Lung microvascular endothelial cell (primary cell): ENCODE measurements around the gene MEGF6. TPM values are rescaled to one million over a fixed set of nuclear protein-coding genes. Genes with fewer than 3 reads are reported as not detected.

Source experiments
- DNase-seq, 2 donors: peaks; one replicate each; pipeline versions ENCODE4 v3.0.0 to v3.0.0-alpha.2; 2010; ENCODE audit warnings: low read depth in 2 of 2
- total RNA-seq: library from RNA; depleted of rRNA; stranded (reverse); fragments of >200 nt; gene quantifications from 2 replicates; pipeline ENCODE4 v1.2.1, GENCODE V29; 2014

Gene MEGF6
- total RNA-seq, 1 donor from 2014 or later, result 212 TPM

DNA sequence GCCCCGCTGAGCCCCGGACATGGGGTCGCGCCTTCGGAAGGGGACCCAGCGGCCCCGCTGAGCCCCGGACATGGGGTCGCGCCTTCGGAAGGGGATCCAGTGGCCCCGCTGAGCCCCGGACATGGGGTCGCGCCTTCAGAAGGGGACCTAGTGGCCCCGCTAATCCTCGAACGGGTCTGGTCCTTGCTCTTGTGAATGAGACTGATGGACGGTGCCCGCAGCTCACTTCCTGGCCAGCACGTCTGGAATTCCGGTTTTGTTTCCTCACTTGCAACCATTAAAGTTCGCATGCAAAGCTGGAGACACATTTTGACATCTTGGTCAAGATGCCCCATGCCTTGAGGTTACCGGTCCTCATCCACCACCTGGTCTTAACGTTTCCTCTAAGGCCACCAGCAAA lies 33.0 kb upstream of the MEGF6 start:
- no peak for DNase-seq

DNA sequence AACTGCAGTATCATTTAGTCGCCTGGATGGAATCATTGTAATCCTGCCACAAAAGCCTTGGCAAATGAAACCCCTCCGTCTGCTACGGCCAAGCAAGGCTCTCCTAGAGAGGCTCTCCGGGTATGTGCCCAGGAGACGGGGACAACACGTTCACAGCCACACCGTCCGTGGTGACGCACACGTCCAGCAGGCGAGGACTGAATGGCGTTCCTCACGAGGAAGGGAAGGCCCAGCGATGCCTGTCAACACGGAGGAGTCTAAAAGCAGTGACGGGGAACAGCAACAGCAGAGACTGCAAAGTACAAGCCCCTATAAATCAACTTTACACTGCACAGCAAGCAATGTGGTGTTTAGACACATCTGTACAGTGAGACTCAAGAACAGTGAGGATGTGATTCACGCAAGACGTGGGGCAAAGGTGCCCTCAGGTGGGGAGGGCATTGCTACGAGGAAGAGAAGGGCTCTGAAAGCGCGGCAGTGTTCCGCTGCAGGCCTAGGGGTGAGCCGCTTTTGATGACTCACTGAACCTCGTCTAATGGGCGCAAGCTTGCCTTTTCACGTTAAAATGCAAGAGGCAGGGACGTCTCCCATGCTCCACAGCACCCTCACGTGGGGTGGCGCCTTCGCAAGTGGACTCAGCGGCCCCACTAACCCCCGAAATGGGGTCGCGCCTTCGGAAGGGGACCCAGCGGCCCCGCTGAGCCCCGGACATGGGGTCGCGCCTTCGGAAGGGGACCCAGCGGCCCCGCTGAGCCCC lies 31.8 kb upstream of the MEGF6 start:
- DNase-seq, result no peak

DNA sequence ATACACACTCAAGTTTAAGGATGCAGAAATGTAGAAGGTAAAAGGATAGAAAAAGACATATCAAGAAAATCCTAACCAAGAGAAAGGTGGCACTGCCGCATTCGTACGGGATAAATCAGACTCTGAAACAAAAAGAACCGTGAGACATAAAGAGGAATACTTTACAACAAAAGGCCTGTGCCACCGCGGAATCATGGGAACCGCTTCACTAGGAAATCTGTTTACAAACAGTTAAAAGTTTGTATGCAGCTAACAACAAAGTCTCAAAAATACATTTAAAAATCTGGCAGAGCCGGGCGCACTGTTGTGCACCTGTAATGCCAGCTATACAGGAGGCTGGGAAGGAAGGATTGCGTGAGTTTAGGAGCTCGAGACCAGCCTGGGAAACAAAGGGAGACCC lies 30.5 kb upstream of the MEGF6 start:
- no peak for DNase-seq

DNA sequence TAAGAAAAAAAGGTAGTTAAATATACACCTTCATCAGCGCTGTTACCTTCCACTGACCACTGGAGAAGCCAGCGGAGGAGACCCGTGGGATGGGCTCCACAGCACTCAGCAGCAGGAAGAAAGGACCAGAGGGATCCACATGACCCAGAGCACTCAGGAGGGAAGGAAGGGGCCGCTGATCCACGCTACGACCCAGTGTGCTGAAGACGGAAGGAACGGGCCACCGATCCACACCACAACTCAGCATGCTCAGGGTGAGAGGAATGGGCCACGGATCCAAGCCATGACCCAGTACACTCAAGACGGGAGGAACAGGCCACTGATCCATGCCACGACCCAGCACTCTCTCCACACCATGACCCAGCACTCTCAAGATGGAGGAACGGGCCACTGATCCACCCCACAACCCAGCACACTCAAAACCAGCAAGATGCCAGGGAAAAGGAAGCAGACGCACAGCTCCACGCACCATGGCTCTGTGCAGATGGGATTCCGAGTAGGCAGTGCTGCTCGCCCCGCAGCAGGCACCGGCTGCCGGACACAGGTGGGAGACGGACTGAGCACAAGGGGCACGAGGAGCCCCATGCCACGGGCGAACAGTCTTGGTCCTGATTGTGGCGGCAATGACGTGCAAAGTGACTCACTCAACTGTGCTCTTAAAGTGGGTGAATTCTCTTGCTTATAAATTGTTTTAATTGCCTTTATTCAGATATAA lies 29.9 kb upstream of the MEGF6 start:
- no peak for DNase-seq

DNA sequence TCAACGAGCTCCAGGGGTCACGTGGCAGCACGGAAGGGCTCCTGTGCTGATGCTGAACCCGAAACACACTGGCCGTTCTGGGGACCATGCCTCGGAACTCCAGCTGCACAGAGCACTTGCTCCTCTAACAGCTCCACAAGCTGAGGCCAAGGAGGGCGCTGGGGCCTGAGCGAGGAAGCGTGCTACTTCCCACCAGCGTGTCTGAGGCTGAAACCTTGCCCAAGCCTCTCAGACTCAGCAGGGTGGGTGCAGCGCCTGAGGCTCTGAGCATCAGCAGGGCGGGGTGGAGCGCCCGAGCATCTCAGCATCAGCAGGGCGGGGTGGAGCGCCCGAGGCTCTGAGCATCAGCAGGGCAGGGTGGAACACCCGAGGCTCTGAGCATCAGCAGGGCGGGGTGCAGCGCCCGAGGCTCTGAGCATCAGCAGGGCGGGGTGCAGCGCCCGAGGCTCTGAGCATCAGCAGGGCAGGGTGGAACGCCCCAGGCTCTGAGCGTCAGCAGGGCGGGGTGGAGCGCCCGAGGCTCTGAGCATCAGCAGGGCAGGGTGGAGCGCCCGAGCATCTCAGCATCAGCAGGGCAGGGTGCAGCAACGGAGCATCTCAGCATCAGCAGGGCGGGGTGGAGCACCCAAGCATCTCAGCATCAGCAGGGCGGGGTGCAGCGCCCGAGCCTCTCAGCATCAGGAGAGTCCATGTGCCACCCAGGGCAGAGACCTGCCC lies 29.0 kb upstream of the MEGF6 start:
- no peak for DNase-seq

DNA sequence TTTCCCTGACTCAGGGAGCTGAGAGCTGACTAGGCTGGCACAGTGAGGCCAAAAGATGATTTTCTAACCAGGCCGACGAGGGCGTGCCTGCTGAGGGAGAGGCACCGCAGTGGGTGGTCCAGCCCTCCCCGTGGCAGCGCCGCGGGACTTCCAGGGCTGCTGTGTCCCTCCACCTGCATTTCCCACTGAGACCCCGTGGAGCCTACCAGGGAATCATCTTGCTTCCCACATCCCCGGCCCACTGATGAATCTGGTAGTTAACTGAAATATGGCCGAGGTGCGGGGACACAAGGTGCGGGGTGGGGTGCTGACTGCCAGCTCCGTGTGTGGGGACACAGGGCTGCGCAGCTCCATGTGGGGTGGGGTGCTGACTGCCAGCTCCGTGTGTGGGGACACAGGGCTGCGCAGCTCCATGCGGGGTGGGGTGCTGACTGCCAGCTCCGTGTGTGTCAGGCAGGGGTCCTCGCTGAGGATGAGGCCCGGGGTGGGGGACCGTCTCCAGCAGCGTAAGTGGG lies 28.1 kb upstream of the MEGF6 start:
- no peak for DNase-seq

DNA sequence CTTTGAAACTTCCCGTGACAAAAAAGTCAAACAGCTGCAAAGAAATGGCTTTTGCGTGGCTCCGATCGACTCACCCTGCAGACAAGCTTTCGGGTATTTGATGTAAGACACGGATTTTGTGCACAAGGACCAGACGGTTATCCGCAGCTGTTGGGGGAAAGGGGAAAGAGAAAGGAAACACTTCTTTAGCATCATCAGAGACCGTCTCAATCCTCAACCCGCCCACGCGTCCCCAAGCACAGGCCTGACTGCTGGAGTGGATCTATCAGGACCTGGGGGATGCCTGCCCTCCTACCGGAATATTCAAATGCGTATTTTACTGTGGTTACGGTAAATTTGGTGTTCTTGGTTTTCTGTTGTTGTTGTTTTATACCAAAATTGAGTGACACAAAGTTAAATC lies 27.4 kb upstream of the MEGF6 start:
- no peak for DNase-seq

DNA sequence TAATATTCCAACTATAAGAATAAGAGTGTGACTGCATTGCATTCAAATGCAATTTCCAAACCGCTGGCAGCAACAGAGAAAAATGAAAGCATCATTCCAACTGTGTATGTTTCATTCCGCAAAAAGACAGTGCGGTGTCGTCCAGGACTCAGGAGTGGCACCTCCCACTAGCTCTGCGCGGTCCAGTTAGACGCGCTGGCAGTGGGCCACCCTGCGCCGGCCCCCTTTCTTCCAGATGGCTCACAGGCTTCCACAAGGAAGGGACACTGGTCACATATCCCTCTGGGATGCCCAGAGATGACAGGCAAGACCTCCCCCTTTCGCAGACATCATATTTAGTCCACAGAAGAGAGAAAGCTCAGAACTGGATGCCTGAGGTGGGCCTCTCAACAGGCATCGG lies 26.7 kb upstream of the MEGF6 start:
- DNase-seq, result no peak

DNA sequence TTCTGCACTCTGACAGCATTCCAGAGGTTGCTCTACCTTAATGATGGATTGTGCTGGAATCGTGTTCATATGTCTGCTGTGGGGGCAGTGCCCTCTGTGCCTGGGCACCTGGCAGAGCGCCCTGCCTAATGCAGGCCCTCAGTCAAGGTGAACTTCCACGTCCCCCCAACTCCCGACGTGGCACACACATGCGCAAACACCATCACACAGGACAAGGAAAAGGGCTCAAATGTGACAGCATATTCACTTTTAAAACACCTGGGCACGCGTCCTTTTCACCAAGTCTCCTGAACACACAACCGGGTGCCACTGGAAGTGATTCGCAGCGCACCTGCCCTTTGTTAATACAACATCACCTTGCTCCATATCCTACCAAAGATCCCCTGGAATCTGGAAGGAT lies 25.2 kb upstream of the MEGF6 start:
- no peak for DNase-seq

DNA sequence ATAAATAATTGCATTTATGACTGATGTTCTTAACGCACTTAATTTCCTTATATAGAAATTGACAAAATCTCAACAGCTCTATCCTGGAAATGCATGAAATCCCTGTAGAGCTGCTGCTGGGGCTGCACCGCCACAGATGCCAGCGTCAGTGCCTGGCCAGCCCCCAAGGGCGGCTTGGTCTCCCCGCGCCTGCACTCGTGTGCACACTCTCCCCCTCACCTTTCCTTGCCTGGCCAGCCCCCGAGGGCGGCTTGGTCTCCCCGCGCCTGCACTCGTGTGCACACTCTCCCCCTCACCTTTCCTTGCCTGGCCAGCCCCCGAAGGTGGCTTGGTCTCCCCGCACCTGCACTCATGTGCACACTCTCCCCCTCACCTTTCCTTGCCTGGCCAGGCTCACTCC lies 24.8 kb upstream of the MEGF6 start:
- no peak for DNase-seq

DNA sequence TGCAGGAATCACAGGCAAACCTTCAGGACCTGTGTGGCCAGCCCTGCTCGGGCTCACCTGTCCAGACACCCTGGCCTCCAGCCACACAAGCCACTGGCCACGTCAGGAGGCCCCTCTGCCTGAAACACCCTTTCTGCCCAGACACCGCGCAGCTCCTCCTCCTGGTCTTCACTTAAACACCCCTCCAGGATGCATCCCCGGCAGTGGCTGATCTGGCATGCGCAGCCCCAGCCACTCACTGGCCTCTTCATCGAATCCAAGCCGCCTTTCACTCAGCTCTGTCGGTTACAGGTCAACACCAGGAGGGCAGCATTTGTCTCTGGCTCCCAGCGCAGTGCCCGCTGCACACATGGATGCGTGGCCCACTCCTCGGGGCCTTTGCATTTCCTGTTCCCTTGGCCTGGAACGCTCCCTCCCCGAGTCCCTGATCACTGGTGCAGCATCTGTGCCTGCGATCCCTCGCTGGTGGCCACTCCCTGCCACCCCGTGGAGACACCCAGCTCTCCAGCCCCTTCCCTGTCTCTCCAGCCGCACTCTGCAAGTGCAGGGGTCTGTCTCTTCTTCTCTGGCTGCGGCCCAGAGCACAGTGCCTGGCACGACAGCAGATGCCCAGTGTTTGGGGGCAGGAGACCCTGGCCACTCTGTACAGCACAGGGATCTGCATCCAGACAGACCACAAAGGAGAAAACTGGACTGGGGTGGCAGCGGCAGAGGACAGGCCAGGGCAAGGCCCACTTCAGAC lies 22.9 kb upstream of the MEGF6 start:
- DNase-seq, result no peak

DNA sequence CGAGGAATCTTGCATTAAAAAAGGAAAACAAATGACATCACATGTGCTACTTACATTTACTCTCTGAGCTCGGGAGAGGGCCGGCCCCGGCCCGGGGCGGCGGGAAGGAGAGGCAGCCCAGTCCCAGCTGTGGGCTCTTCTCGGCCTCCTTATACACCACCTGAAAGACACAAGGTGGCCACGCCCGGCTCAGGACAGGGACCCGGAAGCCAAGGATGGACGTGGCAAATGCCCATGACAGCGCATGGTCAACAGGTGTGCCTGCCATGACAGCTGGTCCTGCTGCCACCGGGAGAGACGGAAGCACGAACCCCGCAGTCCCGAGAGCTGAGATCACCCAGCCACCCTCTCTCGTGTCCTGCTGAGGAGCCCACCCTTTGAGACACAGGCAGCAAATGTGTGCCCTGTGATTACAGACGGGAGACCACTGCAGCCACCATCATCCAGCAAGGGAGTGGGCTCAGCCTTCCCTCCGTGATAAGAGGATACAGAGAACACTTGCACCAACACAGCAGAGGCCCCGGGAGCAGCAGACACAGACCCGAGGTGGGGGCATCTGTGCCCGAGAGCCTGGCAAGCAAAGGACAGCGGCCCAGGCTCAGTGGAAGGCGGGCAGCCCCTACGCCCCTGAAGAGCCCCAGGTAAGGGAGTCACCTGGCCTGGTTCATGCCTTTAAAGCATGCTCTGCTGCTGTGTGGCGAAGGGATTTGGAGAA lies 22.2 kb upstream of the MEGF6 start:
- DNase-seq, result no peak

DNA sequence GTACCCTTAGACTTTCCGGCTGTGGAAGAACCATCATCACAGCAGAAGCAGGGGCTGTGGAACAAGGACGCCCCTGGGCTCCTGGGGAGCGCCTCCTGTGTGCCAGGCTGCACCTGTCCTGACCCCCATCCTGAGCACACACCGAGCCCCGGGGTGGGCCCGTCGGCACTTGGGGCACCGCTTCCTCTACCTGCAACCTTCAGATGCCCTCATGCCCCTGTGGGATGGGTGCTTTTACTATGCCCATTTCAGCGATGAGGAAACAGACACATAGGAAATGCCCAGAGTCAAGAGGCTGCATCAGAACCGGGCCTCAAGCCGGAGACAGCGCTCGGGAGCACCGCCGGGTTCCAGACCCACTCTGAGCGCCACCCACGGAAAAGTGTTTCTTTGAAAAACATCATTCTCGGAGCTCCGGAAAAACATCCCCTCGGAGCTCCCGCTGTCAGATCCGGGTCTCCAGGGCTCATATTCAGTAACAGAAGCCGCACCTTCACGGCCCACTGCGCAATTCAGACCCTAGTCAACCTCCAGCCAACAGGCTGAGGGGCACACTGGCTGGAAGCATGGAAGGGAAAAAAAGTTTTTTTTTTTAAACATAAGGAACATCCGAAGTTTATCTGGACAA lies 21.5 kb upstream of the MEGF6 start:
- DNase-seq, result no peak

DNA sequence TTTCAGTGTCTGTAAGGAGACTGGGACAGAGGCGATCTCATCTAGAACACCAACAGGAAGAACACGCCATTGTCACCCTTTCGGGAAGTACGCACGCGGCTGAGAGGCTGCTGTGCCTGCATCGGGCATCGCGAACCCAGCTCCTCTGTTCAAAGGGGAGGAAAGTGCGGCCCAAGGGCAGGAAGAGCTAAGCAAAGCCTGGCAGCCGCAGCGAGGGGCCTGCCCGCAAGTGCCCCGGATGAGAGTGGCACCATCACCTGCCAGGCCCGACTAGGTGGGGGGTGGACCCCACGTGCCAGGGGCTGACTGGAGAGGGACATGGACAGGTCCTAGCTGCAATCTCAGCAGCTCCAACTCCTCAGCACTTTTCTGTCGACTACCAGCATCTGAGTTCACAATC lies 21.0 kb upstream of the MEGF6 start:
- DNase-seq, result no peak

DNA sequence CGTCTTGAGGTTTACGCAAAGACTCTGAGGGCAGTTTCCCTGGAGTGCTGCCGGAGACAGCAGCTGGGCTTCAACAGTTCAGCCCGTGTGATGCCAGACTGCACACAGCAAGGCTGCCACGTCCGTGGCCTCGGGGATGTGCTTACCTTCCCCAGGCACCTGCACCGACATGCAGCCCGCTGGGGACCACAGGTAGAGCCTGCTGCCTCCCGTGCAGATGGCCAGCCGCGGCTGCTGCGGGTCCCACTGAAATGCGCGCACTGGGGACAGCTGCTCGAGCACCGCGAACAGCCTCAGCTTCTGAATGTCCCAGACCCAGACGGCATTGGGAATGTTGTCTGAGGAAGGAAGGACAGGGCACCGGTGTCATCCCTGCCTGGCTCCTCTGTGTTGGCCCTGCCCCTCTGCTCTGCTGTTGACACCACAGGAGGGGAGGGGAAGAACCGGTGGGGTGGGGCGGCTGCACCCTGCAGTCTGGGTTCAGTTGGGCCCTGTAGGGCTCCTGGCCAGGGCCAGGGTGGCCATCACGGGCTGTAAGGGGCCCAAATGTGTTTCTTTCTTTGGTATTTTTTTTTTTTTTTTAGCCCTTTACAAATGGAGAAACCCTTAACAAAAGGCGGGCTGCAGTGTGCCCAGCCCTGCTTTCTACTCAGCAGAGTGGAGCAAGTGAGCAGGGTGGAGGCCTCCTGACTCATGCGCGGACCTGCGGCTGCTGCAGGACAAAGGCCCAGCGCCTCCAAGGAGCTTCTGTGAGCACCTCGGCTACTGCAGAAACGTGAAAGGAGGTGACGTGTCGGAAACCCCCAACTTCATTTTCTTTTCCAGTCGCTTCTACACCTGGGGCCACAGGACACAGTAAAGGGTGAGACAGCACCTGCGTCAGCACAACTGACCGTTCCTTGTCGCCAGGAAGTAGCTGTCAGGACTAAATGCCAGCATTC lies 20.3 kb upstream of the MEGF6 start:
- DNase-seq, result no peak

DNA sequence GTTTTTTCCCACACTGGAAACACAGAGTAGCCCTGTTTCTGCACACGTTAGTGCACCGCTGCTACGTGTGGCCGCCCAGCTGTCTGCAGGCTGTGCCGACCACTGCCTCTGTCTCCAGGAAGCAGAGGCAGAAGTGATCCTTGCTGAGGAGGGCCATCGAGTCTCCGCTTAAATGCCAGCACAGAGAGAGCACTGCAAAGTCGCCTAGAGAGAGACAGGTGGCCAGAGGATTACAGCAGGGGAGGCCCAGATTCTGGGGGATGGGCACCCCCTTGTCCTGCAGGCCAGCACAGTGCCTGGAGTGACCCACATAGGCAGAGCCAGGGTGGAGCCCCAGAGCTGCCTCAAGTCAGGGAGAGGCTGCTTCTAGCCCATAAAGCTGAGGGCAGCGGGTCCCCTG lies 19.6 kb upstream of the MEGF6 start:
- DNase-seq, result no peak

DNA sequence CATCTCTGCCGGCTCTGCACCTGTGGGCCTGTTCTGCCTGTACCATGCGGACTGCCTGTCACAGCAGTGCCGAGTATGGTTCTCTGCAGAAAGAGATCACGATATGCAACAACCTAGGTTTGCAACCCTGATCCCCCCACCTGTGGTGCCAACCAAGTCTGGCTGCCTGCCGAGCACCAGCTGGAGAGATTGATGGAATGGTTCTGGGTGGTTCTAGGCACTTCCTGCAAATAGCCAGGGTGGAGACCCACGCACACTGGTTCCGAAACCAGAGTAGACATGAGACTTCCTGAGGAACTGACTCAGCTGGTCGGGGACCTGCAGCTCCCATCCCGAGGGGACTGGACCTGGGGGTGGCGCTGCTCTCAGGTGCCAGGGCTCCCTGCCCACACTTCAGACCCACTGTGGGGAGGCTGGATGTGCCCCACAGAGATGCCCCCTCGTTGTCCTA lies 18.9 kb upstream of the MEGF6 start:
- peak; percentile 28 to 44 for DNase-seq

DNA sequence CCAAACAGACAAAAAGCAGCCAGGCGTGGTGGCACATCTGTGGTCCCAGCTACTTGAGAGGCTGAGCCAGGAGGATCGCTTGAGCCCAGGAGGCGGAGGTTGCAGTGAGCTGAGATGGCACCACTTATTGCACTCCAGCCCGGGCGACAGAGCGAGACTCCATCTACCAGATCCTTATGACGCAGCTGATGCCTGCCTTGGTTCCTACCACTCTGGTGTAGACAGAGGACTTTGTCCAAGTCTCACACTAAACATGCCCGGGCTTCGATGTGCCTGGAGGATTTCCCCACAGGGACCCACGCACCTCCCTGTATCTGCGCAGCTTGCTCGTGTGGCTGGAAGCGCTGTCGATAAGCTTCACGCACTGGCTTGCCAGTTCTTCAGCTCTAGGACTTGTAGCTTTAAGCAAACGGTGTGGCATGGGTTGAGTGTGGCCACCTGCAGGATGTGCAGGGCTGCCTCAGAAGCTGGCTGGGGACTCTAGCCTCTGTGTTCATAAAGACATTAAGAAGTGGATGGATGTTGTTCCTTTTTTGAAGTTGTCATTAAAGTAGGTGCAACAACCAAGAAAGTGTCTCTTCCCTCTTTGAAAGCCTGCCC lies 18.4 kb upstream of the MEGF6 start:
- no peak for DNase-seq

DNA sequence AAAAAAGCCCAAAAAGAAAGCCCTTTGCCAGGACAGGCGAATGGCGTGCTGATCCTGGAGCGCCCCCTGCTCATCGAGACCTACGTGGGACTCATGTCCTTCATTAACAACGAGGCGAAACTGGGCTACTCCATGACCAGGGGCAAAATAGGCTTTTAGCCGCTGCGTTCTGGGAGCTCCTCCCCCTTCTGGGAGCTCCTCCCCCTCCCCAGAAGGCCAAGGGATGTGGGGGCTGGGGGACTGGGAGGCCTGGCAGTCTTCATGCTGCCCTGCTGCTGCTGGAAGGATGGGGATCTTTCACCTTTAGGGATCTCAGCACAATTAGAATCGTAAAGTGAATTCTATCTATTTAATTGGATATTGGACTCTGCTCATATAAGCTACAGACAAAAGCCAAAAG lies 17.1 kb upstream of the MEGF6 start:
- DNase-seq, result no peak
